Measurements from ENCODE around the gene AVPR2.

- no peak for TF ChIP-seq CTCF (IDR thresholded peaks at IDR 0.05)
- no peak for TF ChIP-seq POLR2A (IDR thresholded peaks at IDR 0.05)
These were observed 47.0 kb upstream of the AVPR2 start for GRCh38 chrX:153857348-153857903.
